ENCODE results near the gene AP2B1.

GRCh38 chr17:35745246-35745645 is 158.1 kb downstream of the AP2B1 start:
- no peak for TF ChIP-seq CTCF (conservative IDR thresholded peaks at IDR 0.05)
- no peak for TF ChIP-seq ZFX (IDR thresholded peaks at IDR 0.05)
